ENCODE results near the gene KRTAP13-2.

The KRTAP13-2 gene

DNA sequence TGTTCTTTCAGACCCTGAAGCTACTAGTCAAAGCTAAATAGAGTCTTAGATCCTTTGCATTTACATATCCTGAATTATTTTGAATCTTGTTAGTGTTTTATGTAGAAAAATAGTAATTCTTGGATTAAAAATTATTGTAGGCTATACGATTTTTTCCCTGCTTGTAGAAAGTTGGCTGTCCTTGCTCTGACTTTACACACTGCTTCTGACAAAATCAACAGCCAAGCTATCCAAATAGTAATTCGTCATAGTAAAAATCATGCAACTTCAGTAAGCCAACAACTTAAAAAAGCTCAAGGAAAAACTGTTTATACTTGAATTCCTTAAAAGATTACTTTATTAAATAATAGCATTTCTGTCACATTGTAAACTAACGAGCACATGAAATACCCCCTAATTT, 16.2 kb downstream of the KRTAP13-2 start:
- no peak overlapping the region for H3K4me3 ChIP-seq (replicated peaks; ENCODE audit: low read depth, low read length)
- DNase-seq (ENCODE audit: extremely low read depth, low read depth): no peak
- TF ChIP-seq, protein P1, sequence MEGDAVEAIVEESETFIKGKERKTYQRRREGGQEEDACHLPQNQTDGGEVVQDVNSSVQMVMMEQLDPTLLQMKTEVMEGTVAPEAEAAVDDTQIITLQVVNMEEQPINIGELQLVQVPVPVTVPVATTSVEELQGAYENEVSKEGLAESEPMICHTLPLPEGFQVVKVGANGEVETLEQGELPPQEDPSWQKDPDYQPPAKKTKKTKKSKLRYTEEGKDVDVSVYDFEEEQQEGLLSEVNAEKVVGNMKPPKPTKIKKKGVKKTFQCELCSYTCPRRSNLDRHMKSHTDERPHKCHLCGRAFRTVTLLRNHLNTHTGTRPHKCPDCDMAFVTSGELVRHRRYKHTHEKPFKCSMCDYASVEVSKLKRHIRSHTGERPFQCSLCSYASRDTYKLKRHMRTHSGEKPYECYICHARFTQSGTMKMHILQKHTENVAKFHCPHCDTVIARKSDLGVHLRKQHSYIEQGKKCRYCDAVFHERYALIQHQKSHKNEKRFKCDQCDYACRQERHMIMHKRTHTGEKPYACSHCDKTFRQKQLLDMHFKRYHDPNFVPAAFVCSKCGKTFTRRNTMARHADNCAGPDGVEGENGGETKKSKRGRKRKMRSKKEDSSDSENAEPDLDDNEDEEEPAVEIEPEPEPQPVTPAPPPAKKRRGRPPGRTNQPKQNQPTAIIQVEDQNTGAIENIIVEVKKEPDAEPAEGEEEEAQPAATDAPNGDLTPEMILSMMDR (IDR thresholded peaks at IDR 0.05; ENCODE audit: low read depth, low read length, missing control alignments): no peak

DNA sequence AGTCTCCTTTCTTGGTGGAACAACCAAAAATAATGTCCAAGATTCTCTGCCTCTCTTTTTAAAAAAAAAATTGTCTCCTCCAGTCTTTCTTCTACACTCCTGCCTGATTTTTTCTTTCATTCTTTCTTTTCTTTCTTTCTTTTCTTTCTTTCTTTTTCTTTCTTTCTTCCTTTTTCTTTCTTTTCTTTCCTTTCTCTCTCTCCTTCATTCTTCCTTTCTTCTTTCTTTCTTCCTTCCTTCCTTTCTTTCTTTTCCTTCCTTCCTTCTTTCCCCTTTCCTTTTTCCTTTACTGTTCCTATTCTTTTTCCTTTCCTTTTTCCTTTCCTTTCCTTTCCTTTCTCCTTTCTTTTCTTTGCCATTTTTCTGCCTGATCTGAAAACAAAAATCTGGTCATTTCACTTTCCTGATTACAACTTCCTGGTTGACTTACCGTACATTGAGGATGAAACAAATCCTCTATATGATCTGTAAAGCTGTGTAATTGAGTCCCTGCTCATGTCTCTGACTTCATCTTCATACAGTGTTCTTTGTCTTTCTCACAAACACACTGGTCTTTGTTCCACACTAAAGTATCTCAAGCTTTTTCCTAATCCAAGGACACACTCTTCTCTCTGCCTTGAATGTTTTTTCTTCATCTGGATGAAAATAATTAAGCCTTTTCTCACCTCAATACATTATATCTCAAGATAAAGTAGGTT, 17.6 kb downstream of the KRTAP13-2 start:
- TF ChIP-seq, protein P1 (IDR thresholded peaks at IDR 0.05; ENCODE audit: low read depth, low read length, missing control alignments): no peak
- DNase-seq (ENCODE audit: extremely low read depth, low read depth): no peak
- no peak overlapping the region for H3K4me3 ChIP-seq (replicated peaks; ENCODE audit: low read depth, low read length)

DNA sequence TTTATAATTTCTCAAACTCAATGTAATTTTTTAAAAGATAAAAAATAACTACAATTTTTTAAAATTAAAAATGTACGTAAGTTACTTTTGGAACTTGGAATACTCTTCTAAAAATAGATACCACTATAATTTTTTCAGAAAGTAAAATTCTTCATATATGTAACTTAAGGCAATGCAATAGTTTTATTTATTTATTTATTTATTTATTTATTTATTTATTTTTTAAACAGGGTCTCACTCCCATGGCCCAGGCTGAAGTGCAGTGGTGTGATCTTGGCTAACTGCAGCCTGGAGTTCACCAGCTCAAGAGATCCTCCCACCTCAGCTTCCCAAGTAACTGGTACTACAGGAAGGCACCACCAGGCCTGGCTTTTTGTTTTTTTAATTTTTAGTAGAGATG, 20.5 kb downstream of the KRTAP13-2 start:
- TF ChIP-seq, protein P1 (IDR thresholded peaks at IDR 0.05; ENCODE audit: low read depth, low read length, missing control alignments): no peak
- H3K4me3 ChIP-seq (replicated peaks; ENCODE audit: low read depth, low read length): no peak overlapping the region
- no peak for DNase-seq (ENCODE audit: extremely low read depth, low read depth)

DNA sequence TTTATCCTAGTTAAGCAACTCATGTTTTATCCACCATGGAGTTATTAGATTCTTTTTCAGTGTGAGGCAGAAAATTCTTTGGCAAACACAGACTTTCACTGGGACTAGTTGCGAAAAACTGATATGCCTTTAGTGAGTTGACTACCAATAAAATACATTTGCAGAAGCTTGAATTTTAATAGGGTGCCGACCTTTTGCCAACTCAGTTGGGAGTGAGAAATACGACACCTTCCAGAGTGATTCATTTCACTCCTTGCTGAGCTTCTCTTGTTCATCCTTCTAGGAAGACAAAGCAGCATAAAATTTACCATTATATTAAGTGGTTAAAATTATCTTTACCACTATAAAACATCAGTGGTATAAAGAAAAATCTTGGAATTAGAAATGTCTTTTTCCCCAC, 22.5 kb downstream of the KRTAP13-2 start:
- TF ChIP-seq, protein P1 (IDR thresholded peaks at IDR 0.05; ENCODE audit: low read depth, low read length, missing control alignments): no peak
- no peak overlapping the region for H3K4me3 ChIP-seq (replicated peaks; ENCODE audit: low read depth, low read length)
- DNase-seq (ENCODE audit: extremely low read depth, low read depth): no peak

DNA sequence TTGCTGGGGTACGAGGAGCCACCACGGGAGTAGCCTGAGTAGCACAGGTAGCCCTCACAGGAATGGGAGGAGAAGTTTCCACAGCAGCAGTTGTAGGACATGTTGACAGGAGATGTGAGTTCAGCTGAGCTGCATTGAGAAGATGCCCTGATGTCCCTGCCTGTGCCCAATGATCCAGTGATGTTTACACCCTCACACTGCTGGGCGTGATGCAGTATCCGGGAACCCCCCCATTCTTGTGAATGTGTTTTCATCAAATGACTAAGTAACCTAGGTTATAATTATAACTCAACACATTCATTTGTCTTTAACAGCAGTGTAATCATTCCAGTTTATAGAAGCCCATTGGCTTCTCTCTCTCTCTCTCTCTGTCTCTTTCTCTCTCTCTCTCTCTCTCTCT, 23.6 kb downstream of the KRTAP13-2 start, which contains the start of gene KRTAP23-1:
TSS of gene KRTAP23-1 (minus strand) at position 101 of the 400 bp plus-strand sequence. CDS start at position 101, 0 bp downstream.
- no peak within 1 kb of the TSS for H3K4me3 ChIP-seq (replicated peaks; ENCODE audit: low read depth, low read length)
- DNase-seq (ENCODE audit: extremely low read depth, low read depth): no peak
- TF ChIP-seq, protein P1 (IDR thresholded peaks at IDR 0.05; ENCODE audit: low read depth, low read length, missing control alignments): no peak

DNA sequence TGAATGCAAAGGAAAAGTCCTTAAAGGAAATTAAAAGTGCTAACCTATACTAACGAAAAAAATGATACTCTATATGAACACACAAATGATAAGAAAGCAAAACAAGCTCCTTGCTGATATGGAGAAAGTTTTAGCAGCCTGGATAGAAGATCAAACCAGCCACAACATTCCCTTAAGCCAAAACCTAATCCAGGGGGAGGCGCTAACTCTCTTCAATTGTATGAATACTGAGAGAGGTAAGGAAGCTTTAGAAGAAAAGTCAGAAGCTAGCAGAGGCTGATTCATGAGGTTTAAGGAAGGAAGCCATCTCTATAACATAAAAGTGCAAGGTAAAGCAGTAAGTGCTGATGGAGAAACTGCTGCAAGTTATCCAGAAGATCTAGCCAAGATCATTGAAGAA, 27.1 kb downstream of the KRTAP13-2 start:
- no peak overlapping the region for H3K4me3 ChIP-seq (replicated peaks; ENCODE audit: low read depth, low read length)
- TF ChIP-seq, protein P1 (IDR thresholded peaks at IDR 0.05; ENCODE audit: low read depth, low read length, missing control alignments): no peak
- no peak for DNase-seq (ENCODE audit: extremely low read depth, low read depth)
